Hepatocyte (in vitro differentiated cells): ENCODE data around the gene MEGF8. TPM values are rescaled to one million over a fixed set of nuclear protein-coding genes. Genes with fewer than 3 reads are reported as not detected.

Source experiments
- DNase-seq: peaks from one replicate; pipeline ENCODE4 v3.0.0-alpha.2; 2016; ENCODE audit warnings: low spot score
- H2AFZ ChIP-seq: fragments of 200-600 bp; sonication (generic); 2 replicates; pipeline ENCODE4 v1.6.0; 2016; ENCODE audit warnings: antibody characterized with exemption, mild to moderate bottlenecking
- H3K27ac ChIP-seq: fragments of 200-600 bp; sonication (generic); 2 replicates; pipeline ENCODE4 v1.5.1; 2016; ENCODE audit warnings: mild to moderate bottlenecking
- H3K27me3 ChIP-seq: fragments of 200-600 bp; sonication (generic); 2 replicates; pipeline ENCODE4 v1.6.1; 2016
- H3K36me3 ChIP-seq: fragments of 200-600 bp; sonication (generic); replicated peaks from 2 replicates; pipeline ENCODE4 v1.5.1; 2016; ENCODE audit warnings: low read depth; ENCODE audit not compliant: insufficient read depth
- H3K4me1 ChIP-seq: fragments of 200-600 bp; sonication (generic); 2 replicates; pipeline ENCODE4 v1.5.1; 2016; ENCODE audit warnings: mild to moderate bottlenecking, moderate library complexity; ENCODE audit not compliant: insufficient read depth
- H3K4me2 ChIP-seq: fragments of 200-600 bp; sonication (generic); 2 replicates; pipeline ENCODE4 v1.6.0; 2016
- H3K4me3 ChIP-seq: fragments of 200-600 bp; sonication (generic); 2 replicates; pipeline ENCODE4 v1.5.1; 2016; ENCODE audit warnings: mild to moderate bottlenecking
- H3K79me2 ChIP-seq: fragments of 200-600 bp; sonication (generic); 2 replicates; pipeline ENCODE4 v1.6.0; 2017; ENCODE audit warnings: mild to moderate bottlenecking
- H3K9me2 ChIP-seq: fragments of 200-600 bp; sonication (generic); replicated peaks from 2 replicates; pipeline ENCODE4 v1.6.0; 2017; ENCODE audit warnings: mild to moderate bottlenecking; ENCODE audit not compliant: insufficient read depth
- H3K9me3 ChIP-seq: fragments of 200-600 bp; sonication (generic); 2 replicates; pipeline ENCODE4 v1.5.1; 2016; ENCODE audit warnings: low read depth, mild to moderate bottlenecking
- H4K20me1 ChIP-seq: fragments of 200-600 bp; sonication (generic); 2 replicates; pipeline ENCODE4 v1.6.0; 2016; ENCODE audit warnings: mild to moderate bottlenecking; ENCODE audit not compliant: insufficient read depth, poor library complexity, severe bottlenecking
- EZH2 ChIP-seq: fragments of 200-600 bp; sonication (generic); IDR thresholded peaks from 2 replicates; pipeline ENCODE4 v1.6.1; 2016; ENCODE audit warnings: antibody characterized with exemption, mild to moderate bottlenecking, borderline replicate concordance
- EZH2phosphoT487 ChIP-seq: fragments of 200-600 bp; sonication (generic); IDR thresholded peaks from one replicate; pipeline ENCODE4 v1.6.1; 2018; ENCODE audit warnings: antibody characterized with exemption, mild to moderate bottlenecking, low read depth, moderate library complexity; ENCODE audit not compliant: unreplicated experiment, severe bottlenecking
- WGBS: methylation state at CpG from one replicate; pipeline ENCODE4 v1.1.6; 2016; ENCODE audit warnings: low lambda C conversion rate; ENCODE audit errors: missing lambda C conversion rate; 5-methylcytosine and 5-hydroxymethylcytosine counted together
- polyA plus RNA-seq: library from polyadenylated mRNA; unstranded; fragments of >200 nt; fragmentation: Nextera tagmentation; extraction: Ambion mirVana; gene quantifications from 2 replicates; pipeline ENCODE4 v1.2.1, GENCODE V29; 2016
- total RNA-seq: library from RNA; depleted of rRNA; stranded (reverse); fragments of >200 nt; gene quantifications from 2 replicates; pipeline ENCODE4 v1.2.3, GENCODE V29; 2014
- TF ChIP-seq, protein P1 (sequence below): fragments of 200-600 bp; sonication (generic); IDR thresholded peaks from 2 replicates; pipeline ENCODE4 v1.5.1; 2016; ENCODE audit warnings: antibody characterized with exemption, mild to moderate bottlenecking; ENCODE audit not compliant: poor library complexity

The MEGF8 gene
- total and polyA plus RNA-seq, 2 experiments from 2014 or later: 8.3 to 19.2 TPM

- H3K9me3 ChIP-seq: no peaks in the 10 kb centered on the region
- no peak overlapping the region for H3K4me2 ChIP-seq
- no peaks in the 10 kb centered on the region for H3K9me2 ChIP-seq
- no peak overlapping the region for H2AFZ ChIP-seq
- TF ChIP-seq EZH2 (no peak), EZH2phosphoT487 (no peak)
- TF ChIP-seq, protein P1, sequence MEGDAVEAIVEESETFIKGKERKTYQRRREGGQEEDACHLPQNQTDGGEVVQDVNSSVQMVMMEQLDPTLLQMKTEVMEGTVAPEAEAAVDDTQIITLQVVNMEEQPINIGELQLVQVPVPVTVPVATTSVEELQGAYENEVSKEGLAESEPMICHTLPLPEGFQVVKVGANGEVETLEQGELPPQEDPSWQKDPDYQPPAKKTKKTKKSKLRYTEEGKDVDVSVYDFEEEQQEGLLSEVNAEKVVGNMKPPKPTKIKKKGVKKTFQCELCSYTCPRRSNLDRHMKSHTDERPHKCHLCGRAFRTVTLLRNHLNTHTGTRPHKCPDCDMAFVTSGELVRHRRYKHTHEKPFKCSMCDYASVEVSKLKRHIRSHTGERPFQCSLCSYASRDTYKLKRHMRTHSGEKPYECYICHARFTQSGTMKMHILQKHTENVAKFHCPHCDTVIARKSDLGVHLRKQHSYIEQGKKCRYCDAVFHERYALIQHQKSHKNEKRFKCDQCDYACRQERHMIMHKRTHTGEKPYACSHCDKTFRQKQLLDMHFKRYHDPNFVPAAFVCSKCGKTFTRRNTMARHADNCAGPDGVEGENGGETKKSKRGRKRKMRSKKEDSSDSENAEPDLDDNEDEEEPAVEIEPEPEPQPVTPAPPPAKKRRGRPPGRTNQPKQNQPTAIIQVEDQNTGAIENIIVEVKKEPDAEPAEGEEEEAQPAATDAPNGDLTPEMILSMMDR: no peak
- no peaks in the 10 kb centered on the region for H3K4me1 ChIP-seq
- H3K36me3 ChIP-seq: no peaks in the 10 kb centered on the region
- H3K79me2 ChIP-seq: peaks cover 7% of the 10 kb centered on the region
- DNase-seq: no peak
- H4K20me1 ChIP-seq: peaks cover 20% of the 10 kb centered on the region
- 98% methylated on average over 22 of the region's 27 CpGs for WGBS
- H3K27ac ChIP-seq: peak overlapping the region; percentile 2
- no peak overlapping the region for H3K4me3 ChIP-seq
- H3K27me3 ChIP-seq: no peaks in the 10 kb centered on the region
Observed at GRCh38 chr19:42292042-42292960, 33.1 kb upstream of the MEGF8 start.

DNA sequence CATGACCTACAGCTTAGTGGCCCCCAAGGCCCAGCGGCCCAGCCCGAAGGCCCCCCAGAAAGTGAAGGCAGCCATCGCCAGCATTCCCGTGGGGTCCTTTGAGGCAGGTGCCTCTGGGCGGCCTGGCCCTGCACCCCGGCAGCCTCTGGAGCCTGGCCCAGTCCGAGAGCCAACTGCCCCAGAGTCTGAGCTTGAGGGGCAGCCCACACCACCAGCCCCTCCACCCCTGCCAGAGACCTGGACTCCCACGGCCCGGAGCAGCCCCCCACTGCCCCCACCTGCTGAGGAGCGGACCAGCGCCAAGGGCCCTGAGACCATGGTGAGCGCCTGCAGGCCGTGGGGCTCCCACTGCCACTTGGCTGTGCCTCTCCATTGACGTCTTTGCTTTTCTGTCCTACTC is 32.5 kb upstream of the MEGF8 start:
- TF ChIP-seq, protein P1: no peak
- TF ChIP-seq EZH2phosphoT487 (no peak), EZH2 (no peak)
- no peak overlapping the region for H3K4me2 ChIP-seq
- H4K20me1 ChIP-seq: peaks cover 14% of the 10 kb centered on the region
- no peak overlapping the region for H3K27ac ChIP-seq
- H3K79me2 ChIP-seq: peaks cover 3% of the 10 kb centered on the region
- no peaks in the 10 kb centered on the region for H3K9me2 ChIP-seq
- no peaks in the 10 kb centered on the region for H3K27me3 ChIP-seq
- no peak overlapping the region for H2AFZ ChIP-seq
- no peaks in the 10 kb centered on the region for H3K9me3 ChIP-seq
- H3K36me3 ChIP-seq: no peaks in the 10 kb centered on the region
- H3K4me3 ChIP-seq: no peak overlapping the region
- WGBS: 95% methylated on average over 10 of the region's 14 CpGs
- no peaks in the 10 kb centered on the region for H3K4me1 ChIP-seq
- no peak for DNase-seq

DNA sequence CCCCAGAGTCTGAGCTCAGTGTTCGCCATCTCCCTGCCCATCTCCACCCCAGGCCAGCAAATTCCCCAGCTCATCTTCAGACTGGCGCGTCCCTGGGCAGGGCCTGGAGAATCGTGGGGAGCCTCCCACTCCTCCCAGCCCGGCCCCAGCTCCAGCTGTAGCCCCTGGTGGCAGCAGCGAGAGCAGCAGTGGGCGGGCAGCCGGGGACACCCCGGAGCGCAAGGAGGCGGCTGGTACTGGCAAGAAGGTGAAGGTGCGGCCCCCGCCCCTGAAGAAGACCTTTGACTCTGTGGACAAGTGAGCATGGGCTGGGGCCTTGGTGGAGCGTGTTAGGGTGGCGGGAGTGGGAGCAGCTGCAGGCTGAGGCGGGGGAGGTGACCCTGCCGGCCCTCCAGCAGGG is 31.9 kb upstream of the MEGF8 start:
- H3K9me2 ChIP-seq: no peaks in the 10 kb centered on the region
- no peak overlapping the region for H3K4me2 ChIP-seq
- H3K27me3 ChIP-seq: no peaks in the 10 kb centered on the region
- no peak for DNase-seq
- H2AFZ ChIP-seq: no peak overlapping the region
- H3K79me2 ChIP-seq: no peaks in the 10 kb centered on the region
- H3K36me3 ChIP-seq: no peaks in the 10 kb centered on the region
- H4K20me1 ChIP-seq: peaks cover 10% of the 10 kb centered on the region
- H3K9me3 ChIP-seq: no peaks in the 10 kb centered on the region
- H3K27ac ChIP-seq: no peak overlapping the region
- 88% methylated on average over 17 of the region's 17 CpGs for WGBS
- H3K4me1 ChIP-seq: no peaks in the 10 kb centered on the region
- no peak overlapping the region for H3K4me3 ChIP-seq
- TF ChIP-seq EZH2: no peak
- TF ChIP-seq EZH2phosphoT487: no peak
- TF ChIP-seq, protein P1: peak; percentile 8
